ENCODE data around the gene MROH2A.

The MROH2A gene

DNA sequence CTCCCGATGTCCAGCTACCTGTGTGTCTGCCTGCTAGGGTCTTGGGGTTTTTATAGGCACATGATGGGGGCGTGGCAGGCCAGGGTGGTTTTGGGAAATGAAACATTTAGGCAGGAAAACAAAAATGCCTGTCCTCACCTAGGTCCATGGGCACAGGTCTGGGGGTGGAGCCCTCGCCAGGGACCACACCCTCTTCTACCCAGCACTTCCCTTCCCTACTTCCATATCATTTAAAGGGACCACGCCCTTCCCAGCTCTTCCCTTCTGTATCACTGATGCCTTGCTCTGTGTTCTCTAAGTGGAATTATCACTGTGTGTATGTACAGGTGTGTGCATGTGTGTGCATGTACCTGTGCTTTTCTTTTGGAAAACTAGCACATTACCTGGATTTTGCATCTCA is 11.7 kb upstream of the MROH2A start:
- DNase-seq (ENCODE audit: low read depth): no peak

DNA sequence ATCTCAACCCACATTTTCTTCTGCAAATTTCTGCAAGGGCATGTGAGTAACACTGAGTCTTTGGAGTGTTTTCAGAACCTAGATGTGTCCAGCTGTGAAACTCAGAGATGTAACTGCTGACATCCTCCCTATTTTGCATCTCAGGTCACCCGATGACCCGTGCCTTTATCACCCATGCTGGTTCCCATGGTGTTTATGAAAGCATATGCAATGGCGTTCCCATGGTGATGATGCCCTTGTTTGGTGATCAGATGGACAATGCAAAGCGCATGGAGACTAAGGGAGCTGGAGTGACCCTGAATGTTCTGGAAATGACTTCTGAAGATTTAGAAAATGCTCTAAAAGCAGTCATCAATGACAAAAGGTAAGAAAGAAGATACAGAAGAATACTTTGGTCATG is 10.1 kb upstream of the MROH2A start:
- DNase-seq (ENCODE audit: low read depth): no peak

DNA sequence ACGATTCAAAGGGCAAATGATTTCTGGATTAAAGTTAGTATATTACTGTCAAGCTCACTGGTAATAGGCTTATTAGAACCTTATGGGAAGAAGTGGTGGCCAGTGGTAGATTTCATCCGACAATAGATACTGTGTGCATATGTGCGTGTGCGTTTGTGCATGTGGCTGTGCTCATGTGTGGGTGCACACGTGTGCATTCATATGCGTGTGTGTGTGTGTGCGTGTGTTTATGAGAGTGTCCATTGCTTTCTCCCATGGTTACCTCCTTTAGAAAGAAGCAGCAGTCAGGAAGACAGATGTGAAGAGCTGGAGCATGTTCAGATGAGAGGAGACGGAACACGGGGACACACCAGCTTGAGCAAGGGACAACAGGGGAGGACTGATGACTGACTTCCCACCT is 8.9 kb upstream of the MROH2A start:
- no peak for DNase-seq (ENCODE audit: low read depth)

DNA sequence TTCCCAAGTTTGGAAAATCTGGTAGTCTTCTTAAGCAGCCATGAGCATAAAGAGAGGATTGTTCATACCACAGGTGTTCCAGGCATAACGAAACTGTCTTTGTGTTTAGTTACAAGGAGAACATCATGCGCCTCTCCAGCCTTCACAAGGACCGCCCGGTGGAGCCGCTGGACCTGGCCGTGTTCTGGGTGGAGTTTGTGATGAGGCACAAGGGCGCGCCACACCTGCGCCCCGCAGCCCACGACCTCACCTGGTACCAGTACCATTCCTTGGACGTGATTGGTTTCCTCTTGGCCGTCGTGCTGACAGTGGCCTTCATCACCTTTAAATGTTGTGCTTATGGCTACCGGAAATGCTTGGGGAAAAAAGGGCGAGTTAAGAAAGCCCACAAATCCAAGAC is 6.0 kb upstream of the MROH2A start:
- DNase-seq (ENCODE audit: low read depth): no peak

DNA sequence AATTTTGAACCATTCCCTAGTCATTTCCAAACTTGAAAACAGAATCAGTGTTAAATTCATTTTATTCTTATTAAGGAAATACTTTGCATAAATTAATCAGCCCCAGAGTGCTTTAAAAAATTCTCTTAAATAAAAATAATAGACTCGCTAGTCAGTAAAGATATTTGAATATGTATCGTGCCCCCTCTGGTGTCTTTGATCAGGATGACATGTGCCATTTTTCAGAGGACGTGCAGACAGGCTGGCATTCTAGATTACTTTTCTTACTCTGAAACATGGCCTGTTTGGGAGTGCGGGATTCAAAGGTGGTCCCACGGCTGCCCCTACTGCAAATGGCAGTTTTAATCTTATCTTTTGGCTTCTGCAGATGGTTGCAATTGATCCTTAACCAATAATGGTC is 5.5 kb upstream of the MROH2A start:
- no peak for DNase-seq (ENCODE audit: low read depth)

DNA sequence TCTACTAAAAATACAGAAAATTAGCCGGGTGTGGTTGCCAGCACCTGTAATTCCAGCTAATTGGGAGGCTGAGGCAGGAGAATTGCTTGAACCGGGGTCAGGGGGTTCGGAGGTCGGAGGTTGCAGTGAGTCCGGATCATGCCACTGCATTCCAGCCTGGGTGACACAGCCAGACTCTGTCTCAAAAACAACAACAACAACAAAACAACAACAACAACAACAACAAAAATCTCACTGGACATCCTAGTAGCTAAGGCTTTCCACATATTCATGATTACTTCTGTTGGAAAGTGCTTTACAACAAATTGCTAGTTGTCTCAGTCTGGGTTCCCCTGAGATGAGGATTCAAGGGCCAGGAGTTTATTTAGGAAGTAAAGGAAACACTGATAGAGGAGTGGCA is 4.3 kb upstream of the MROH2A start:
- DNase-seq (ENCODE audit: low read depth): no peak

DNA sequence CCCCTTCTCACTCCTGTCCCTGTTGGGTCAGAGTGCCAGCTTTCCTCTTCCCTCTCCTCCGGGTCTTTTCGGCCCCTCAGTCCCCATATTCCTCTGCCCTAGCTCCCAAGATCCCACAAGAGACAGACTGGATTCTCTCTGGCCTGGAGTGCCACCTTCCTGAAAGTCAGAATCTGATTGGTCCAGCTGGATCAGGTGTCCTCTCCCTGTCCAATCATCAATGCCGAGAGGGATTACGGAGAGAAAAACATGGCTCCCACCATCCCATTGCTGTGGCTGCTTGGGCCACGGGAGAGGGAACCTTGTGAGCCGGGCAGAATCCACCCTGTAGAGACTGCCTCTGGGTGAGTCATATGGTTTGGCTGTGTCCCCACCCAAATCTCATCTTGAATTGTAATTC is 2.7 kb upstream of the MROH2A start:
- no peak for DNase-seq (ENCODE audit: low read depth)

DNA sequence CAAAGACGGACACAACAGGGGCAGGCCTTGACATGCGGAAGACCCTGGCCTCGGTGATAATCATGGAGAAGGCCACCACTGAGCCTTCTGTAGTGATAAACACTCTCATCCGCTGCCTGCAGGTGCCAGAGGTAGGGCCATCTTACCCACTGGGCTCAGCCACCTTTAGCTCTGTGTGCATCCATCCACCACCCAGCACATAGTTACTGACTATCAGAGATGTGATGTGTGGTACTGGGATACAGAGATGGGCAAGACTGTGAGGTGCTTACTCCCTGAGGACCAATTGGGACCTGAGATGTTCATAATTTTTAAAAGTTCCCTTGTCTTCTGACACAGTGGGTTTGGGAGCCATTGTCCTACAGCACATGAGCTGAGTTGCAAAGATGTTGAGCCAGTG is 1.6 kb downstream of the MROH2A start:
- DNase-seq (ENCODE audit: low read depth): no peak

DNA sequence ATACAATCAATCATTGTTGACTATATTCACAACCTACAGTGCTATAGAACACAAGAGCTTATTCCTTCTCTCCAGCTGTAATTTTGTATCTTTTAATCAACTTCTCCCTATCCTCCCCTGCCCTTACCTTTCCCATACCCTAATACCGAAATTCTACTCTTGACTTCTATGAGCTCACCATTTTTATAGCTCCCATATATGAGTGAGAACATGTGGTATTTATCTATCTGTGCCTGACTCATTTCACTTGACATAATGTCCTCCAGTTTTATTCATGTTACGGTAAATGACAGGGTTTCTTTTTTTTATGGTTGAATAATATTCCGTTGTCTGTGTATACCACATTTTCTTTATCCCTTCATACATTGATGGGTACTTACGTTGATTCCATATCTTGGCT is 2.6 kb downstream of the MROH2A start:
- DNase-seq (ENCODE audit: low read depth): no peak

DNA sequence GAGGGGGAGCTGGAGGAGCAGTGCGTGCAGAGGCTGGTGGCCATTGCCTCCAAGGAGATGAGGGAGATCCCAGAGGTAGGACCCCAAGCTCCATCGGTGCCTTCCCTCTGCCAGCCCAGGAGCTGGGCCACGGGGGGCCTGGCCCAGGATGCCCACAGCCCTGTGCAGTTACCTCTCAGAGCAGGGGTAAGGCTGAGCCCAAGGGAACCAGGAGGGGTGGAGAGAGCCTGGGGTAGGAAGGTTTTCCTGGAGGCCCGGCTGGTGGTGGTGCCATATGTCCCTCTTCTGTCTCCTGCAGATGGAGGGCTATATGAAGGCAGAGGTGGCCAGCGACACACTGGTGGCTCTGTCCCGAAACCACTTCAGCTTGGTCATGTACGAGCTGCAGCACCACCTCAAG is 11.4 kb downstream of the MROH2A start:
- no peak for DNase-seq (ENCODE audit: low read depth)

DNA sequence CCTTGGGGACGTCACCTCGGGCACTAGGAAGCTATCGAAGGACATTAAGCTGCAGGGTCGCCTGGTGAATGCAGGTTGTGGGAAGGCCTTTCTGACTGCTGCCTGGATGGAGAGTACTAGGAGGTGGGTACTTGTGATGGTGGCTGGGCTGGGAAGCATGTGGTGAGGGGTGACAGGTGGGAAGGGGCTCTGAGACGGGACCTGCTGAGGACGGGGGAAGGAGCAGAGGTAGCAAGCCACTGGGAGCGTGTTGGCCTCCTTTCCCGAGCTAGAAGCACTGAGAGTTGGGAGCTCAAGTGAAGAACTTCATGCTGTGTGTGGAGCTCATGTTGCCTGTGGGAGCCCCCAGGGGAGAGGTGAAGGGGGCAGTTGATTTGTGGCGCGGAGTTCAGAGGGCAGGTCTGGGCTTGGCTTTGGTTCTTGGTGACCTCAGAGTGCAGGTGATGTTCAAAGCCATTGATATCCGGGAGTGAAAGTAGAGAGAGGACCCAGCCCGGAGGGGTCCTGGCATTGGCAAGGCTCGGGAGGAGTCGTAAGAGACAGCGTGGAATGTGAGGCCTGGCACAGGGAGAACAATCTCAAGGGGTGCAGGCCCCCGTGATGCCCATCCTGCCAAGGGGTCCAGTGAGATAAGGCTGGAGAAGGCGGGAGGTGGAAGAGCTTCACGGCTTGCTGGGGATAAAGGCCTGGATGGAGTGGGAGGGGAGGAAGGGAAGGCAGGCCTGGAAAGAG is 13.2 kb downstream of the MROH2A start:
- DNase-seq (ENCODE audit: low read depth): no peak

DNA sequence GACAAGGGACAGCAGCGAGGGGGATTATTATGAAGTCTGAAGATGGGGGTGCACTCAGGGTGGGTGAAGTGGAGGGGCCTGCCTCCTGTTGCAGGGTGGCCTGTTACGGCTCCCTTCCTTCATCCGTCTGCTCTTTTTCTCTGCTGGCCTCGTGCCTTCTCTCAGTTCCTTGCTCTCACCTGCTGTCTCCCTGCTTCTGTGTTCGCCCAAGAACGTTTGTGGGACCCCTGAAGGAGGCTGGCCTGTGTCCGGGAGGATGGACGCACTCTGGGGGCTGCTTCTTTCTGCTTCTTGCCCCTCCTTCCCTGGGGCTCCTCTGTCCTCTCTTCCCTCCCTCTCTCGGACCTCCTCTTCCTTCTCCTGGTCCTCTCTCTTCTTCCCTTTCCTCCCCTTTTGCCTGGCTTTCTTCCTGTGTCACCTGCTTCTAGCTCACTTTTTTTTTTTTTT is 13.8 kb downstream of the MROH2A start:
- no peak for DNase-seq (ENCODE audit: low read depth)

DNA sequence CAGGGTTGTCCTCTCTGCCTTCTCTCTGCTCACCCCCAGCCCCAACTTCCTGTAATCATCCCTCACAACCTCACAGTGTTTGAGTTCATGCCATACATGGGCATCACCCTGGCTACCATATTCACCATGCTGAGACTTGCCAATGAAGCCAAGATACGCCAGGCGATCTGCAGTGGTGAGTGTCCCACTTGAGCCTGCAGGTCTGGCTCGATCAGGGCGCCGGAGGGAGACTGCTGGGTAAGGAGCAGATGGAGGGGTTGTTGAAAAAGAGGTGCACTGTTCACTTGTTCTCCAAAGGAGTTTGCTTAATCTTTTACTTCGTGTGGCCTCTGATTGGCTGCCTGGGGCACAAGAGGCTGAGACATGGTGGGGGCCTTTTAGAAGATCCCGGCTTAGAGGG is 14.6 kb downstream of the MROH2A start:
- no peak for DNase-seq (ENCODE audit: low read depth)

DNA sequence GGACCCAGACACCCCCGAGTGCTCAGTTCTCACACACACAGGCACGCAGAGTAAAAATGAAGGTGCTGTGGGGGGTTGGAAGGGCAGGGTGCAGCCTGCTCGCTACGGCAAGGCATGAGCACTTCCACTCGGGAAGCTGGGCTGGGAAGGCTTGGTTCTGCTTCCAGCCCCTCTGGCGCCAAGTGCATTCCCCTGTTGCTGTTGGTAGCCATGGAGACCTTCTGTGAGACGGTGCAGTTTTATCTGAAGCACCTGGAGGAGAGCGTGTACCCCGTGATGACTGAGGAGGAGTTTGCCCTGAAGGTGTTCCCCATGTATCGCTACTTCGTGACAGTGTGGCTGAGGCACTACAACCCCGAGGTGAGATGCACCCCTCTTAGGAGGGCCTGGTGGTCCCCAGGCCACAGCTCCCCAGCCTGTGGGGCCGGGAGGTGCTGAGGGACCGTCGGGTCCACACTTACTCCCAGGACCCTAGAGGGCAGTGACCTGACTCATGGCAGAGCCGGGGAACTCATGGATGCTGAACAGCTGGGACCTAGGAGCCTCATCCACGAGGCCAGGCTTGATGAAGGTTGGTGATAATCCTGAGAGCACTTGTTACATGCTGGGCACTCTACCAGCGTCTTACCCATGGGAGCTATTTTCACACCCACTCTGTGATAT is 15.5 kb downstream of the MROH2A start:
- no peak for DNase-seq (ENCODE audit: low read depth)

DNA sequence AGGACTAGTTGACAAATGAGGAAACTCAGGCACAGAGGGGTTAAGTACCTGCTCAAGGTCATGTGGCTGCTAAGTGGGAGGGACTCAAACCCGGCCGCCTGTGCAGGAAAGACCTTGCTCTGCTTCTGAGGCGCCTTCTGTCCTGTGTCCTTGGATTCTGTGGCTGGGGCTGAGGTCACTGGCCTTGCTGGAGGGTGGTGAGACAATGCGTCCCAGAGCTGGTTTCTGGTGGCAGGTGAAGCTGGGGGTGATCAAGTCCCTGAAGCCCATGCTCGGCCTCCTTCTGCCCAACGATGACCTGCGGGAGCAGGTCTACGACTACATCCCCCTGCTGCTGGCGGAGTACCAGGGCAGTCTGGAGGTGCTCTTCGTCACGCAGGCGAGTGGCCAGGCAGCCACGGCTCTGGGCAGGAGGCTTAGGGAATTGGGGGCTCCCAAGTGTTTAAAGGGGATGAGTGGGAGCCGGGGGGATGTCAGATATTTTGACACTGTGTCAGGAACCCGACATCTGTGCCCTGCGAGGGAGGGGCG is 16.1 kb downstream of the MROH2A start:
- DNase-seq (ENCODE audit: low read depth): no peak

DNA sequence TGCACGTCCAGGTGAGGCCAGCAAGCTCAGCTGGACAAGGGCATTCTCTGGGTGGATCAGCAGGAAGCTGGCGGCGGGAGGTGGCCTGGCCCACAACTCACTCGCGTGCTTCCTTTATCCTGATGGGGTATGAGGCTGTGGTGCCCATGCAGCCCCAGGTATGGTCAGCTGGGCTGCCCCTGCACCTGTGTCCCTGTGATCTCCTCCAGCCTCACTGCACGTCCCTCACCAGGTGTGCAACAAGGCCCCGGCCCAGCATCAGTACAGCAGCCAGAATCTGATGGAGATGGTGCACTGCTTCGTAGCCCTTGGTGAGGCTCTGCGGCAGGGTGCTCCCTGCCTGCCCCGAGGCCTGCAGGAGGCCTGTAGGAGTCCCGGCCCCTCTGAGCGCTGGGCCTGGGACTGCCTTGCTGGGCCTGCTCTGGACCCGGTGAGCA is 17.6 kb downstream of the MROH2A start:
- no peak for DNase-seq (ENCODE audit: low read depth)

DNA sequence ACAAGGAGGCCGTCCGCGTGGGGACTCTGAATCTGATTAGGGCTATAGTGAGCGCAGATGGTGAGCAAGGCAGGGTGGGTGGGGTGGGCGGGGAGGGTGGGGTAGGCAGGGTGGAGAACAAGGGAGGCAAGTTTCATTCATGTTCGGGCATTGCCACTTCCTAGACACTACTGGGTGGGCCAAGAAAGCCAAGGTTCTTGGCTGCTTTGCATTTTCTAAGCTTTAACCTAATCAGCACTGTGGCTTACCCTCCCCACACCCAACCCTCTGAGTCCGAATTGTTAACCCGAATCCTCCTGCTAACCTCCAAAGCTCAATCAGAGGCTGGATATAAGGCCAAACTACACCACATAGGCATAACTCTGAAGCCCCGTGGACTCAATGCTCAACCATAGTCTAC is 18.1 kb downstream of the MROH2A start:
- DNase-seq (ENCODE audit: low read depth): no peak

DNA sequence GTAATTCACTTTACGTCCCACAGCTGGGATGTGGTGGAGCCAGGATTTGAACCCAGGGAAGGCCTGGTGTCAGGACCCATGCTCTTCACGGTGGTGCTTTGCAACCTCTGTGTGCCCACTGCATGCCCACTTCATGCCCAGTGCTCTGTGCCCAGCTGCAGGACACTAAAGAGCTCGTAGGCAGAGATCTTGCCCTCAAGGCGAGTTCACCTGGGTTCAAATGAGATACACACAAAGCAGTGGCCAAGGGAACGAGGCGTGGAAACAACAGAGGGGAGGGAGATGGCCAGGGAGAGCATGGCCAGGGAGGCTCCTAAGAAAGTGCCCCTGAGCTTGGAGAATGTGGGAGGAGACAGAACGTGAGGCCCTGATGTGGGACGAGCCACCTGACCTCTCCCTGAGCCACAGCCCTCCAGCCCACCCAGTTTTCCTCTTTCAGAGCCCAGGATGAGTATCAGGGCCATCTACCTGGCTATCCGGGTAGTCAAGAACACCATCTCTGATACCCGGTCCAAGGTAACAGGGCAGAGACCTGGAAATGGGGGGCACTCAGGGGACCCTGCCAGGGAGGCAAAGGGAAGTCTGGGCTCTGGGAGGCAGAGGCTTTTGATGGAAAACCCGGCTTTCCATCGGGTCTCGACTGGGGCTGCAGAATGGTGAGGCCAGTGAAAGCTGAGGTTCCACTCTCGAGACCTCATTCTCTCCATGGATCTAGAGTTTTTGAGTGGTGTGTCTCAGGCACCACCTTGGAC is 20.4 kb downstream of the MROH2A start:
- DNase-seq (ENCODE audit: low read depth): no peak

DNA sequence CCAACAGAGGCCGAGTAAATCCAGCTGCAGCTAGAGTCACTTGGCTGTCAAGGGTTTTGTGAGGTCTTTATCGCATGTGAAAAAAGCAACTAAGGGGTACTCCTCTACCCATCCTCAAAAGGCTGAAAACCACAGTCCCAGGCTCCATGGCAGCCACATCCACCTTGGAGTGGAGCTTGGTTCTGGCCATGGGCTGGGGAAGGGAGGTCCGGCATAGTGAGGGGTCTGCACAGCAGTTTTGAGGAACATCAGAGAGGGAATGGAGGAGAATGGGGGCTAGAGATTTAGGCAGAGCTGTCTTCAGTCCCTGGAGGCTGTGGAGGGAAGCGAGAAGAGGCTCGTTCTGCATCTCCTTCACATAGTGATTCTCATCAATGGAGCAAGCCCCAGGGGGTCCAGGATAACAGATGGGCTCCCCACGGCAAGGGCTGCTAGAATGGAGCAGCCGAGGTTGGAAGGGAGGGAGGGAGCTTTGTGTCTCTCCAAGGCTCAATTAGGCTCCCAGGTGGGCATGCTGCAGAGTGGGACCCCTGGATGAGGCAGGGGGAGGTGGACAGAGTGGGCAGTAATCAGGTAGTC is 21.0 kb downstream of the MROH2A start:
- no peak for DNase-seq (ENCODE audit: low read depth)

DNA sequence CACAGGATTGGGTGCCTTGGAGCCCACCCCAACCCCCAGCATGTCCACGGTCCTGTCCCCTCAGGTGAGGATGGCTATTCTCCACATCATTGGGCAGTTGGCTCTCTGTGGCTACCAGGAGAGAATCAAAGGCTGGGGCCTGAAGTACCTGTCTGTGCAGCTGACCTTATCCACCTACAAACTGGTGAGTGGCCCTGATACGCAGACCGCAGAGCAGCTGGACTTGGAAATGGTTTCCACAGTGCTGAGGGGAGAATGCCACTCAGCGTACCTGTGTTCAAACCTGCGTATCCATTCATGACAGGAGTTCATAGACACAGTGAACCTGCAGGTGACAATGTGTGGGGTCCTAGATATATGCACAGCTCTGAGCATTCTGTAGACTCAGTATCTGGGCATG is 21.6 kb downstream of the MROH2A start:
- DNase-seq (ENCODE audit: low read depth): no peak

DNA sequence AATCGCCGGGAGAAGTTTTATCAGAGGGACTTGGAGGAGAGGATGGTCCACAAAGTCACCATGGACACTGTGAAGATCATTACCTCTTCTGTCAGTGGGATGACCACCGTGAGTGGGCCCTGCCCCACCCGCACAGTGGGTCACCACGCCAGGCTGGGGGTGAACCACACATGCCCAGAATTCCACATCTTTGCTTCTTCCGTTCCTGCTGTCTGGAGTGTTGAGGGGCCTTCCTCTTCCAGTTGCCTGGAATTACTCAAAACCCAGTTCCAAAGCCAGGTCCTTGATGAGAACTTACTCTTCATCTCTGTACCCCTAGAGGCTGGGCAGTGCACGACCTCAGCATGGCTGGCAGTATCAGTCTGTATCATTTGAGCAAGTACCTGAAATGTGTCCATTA is 22.1 kb downstream of the MROH2A start:
- DNase-seq (ENCODE audit: low read depth): no peak

DNA sequence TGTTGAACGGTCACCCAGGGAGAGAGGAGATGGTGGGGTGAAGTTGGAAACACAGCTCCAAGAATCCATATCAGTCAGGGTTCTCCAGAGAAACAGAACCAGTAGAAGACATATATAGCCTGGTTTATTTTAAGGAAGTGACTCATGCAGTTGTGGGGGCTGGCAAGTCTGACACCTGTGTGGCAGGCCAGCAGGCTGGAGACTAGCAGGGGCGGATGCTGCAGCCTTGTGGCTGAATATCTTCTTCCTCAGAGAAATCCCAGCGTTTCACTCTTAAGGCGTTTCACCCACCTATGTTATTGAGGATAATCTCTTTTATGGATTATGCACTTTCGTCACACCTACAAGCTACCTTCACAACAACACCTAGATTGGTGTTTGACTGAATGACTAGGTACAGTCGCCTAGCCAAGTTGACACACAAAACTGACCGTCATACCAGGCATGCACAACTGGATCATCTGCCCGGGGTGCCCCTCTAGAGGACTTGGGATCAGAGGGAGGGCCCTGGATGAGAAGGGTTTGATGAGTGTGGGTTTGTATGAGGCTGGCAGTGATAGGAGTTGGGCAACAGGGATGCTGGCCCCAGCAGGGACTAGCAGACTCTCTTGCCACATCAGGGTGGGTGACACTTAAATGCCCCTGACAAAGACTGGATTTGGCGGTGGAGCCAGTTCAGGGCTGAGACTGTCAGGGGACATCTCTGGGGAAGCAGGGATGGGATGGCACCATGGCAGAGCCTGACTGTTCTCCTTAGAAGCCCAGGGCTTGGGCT is 23.4 kb downstream of the MROH2A start:
- no peak for DNase-seq (ENCODE audit: low read depth)

All from activated T-cell treated with anti-CD3 and anti-CD28 coated beads for 24 hours (primary cell).